ENCODE data around the gene MAZ.

GRCh38 chr16:29836623-29837022 is 30.3 kb downstream of the MAZ start:
- TF ChIP-seq EZH2 (IDR thresholded peaks at IDR 0.05; ENCODE audit: insufficient read depth, poor library complexity, severe bottlenecking) (no peak), EZH2phosphoT487 (IDR thresholded peaks at IDR 0.05; ENCODE audit: insufficient read depth, low read depth) (no peak)

Data from GM23248 (cell line).